Forelimb muscle (tissue), 1 donor: ENCODE results near the gene HBE1. TPM values are rescaled to one million over a fixed set of nuclear protein-coding genes. Genes with fewer than 3 reads are reported as not detected.
A peak's percentile ranks its signal among the peaks of the same experiment; 100 is the strongest.
"Not testable (repeated sequence)": the region's sequence is repeated elsewhere in the genome, so short reads cannot be mapped to it uniquely, and the experiment has no call there.

Experiments used
- DNase-seq: peaks from one replicate; pipeline ENCODE4 v3.0.0-alpha.2; 2013; ENCODE audit warnings: low read depth
- polyA plus RNA-seq: library from polyadenylated mRNA; unstranded; fragments of 120-200 nt; gene quantifications from one replicate; pipeline ENCODE4 v1.2.1, GENCODE V29; 2013; ENCODE audit not compliant: insufficient read length

Gene HBE1
- polyA plus RNA-seq, 1 donor = 5.5 TPM

DNA sequence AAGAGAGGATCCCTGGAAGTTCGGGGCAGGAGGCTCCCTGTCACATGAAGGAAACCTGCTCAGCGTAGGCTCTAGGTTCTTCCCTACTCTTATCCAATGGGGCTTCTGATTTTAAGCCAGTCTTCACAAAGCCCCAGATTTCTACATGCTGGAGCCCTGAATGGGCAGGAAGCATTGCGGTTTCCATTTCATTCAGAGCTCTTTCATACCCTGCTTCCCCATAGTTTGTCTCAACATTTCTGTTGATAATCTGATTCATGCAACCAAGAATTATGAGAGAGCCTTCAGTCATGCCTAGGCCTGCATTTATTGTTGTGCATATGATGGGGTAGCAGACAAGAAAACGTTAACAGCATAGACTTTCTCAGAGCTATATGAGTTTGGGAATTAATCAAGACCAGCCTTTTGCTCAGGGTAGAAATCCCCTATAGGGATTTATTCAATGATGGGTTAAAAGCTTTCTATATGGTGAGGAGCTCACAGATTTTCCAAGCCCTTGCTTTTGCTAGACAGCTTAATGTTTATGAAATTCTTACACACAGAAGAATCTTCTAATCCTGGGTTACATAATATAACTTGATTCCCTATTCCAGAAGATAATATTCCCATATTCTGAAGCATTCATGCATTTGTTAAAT is 16.1 kb upstream of the HBE1 start:
- no peak for DNase-seq

DNA sequence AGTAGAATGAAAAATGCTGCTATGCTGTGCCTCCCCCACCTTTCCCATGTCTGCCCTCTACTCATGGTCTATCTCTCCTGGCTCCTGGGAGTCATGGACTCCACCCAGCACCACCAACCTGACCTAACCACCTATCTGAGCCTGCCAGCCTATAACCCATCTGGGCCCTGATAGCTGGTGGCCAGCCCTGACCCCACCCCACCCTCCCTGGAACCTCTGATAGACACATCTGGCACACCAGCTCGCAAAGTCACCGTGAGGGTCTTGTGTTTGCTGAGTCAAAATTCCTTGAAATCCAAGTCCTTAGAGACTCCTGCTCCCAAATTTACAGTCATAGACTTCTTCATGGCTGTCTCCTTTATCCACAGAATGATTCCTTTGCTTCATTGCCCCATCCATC is 14.9 kb upstream of the HBE1 start:
- DNase-seq = no peak

DNA sequence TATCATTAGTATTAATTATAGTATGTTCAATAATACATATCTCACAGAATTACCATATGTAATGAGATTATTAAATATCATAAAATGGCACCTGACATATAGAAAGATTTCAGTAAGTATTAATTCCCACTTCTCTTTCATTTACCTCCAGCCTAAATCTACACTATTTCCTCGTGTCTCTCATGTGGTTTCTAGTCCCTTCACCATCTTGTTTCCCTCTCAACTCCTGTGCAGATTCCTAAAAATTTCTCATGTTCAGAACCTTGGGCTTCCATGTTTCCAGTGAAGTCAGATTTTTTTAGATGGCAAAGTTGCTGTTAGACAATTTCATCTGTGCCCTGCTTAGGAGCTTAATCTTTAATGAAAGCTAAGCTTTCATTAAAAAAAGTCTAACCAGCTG is 14.1 kb upstream of the HBE1 start:
- DNase-seq = no peak

DNA sequence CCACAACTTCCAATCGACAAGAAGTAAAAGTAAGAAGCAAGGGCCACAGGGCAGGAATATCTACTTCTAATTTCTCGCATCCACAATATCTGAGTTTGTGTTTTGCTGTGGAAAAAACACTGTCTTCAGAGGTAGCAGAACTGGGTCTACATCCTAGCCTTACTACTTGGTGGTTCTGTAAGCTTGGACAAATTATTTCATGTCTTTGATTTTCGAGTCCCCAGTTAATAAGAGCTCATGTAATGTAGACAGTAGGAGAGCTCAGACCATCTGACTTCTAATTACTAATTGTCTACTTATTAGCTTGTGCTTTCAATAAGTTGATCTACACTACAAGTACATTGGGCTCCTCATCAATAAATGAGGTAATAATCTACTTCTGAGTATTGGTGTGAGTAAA is 13.3 kb upstream of the HBE1 start:
- no peak for DNase-seq

DNA sequence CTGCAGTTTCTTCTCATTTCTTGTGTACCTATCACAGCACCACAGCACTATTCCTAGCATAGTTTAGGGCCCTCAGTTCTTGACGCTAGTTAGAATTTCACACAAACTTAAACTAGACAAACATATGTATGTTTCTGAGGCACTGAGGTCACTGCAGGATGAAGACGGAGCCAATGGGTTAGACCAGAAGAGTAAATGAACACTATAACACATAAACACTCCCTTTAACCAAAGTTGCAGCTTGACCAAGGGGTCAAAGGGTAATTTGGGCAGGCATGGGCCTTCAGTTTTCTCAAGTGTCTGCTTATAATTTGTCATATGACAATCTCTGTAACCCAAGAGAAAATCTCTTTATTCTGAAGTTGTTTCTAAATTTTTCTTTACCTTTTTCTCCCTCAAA is 12.9 kb upstream of the HBE1 start:
- no peak for DNase-seq

DNA sequence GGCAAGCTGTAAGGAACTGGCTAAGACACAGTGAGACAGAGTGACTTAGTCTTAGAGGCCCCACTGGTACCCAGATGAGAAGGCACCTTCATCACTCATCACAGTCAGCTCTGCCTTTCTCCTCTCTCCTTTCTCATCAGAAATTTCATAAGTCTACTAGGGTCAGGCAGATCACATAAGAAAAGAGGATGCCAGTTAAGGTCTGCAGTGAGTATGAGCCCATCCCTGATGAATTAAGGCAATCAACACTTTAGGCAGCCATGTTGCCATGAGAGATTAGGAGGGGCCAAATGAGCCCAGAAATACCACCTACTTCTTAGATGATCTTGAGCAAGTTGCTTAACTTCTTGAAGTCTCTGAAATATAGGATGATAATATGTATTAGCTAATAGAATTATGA is 11.9 kb upstream of the HBE1 start:
- no peak for DNase-seq

DNA sequence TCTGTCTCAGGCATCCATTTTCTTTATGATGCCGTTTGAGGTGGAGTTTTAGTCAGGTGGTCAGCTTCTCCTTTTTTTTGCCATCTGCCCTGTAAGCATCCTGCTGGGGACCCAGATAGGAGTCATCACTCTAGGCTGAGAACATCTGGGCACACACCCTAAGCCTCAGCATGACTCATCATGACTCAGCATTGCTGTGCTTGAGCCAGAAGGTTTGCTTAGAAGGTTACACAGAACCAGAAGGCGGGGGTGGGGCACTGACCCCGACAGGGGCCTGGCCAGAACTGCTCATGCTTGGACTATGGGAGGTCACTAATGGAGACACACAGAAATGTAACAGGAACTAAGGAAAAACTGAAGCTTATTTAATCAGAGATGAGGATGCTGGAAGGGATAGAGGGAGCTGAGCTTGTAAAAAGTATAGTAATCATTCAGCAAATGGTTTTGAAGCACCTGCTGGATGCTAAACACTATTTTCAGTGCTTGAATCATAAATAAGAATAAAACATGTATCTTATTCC is 10.9 kb upstream of the HBE1 start:
- DNase-seq = peak; percentile 20

DNA sequence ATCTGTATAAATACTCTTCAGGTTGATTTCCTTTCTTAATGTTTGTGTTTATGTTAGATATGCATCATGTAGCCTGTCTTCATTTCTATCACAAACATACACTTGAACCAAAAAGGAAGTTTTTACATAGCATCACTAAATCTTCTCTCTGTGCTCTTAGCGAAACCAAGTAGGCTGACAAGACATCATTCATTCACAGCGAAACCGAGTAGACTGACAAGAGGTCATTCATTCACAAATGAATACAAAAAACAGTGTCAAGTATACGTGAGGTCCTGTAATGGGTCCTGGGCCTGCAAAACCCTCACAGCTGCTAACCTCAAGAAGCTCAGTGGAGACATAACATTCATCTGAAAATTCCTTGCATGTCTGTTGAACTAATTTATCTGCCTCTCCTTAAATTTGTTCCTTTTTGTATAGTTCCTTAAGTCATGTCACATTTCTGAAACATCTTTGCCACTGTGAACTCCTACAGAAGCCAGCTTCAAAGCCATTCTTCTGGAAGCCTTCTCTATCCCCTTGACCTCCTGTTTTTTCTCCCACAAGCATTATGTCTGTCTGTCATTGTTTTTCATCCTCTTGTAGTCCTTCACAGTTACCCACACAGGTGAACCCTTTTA is 9.8 kb upstream of the HBE1 start:
- no peak for DNase-seq

DNA sequence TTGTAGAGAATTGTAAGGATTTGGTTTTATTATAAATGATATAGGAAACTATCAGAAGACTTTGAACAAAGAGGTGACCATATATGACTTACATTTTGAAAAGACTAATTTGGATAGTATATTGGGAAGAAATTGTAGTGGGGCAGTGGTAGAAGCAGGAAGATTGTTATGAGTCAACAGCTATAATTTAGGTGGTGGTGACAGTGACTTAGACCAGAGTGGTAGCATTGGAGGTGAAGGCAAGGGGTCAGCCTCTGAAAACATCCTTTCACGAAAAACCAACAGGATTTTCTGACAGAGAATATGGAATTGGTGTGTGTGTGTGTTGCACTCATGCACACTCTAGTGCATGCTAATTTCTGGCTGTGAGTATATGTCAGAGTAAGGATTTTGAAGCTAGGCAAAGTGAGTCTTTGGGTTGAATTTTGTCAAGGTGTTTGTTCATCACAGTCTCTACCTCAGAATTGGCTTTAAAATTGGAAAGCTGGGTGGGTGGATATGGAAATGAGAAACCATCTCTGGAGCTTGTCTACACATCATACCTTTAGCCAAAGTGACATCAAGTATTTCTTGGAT is 8.2 kb upstream of the HBE1 start:
- DNase-seq = no peak

DNA sequence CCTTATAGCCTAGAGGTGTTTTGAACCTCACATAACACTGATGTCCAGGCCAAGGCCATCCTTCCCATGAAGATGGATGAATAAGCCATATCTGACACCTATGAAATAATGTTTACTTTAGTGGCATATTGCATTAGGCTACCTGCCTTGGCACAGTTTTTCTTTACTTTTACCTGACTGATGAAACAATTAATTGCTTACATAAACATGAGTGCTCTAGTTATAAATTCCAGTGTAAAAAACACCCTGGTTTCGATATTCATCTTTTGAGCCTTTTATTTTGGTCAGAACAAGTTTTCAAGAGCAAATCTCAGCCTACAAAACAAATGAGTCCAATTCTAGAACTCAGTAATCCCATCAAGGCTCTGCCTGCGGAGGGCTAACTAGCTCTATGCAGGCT is 7.0 kb upstream of the HBE1 start:
- DNase-seq = no peak

DNA sequence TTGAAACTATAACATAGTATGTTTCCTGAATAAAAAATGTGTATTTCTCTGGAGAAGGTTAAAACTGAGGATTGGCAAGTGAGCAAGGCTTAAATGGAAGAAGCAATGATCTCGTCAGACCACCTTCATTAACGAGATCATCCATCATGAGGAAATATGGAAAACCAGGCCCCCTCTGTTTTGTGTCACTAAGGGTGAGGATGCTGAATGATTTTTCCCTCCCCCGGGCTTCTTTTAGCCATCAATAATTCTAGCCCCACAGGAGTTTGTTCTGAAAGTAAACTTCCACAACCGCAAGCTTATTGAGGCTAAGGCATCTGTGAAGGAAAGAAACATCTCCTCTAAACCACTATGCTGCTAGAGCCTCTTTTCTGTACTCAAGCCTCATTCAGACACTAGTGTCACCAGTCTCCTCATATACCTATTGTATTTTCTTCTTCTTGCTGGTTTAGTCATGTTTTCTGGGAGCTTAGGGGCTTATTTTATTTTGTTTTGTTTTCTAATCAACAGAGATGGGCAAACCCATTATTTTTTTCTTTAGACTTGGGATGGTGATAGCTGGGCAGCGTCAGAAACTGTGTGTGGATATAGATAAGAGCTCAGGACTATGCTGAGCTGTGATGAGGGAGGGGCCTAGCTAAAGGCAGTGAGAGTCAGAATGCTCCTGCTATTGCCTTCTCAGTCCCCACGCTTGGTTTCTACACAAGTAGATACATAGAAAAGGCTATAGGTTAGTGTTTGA is 5.8 kb upstream of the HBE1 start:
- DNase-seq = no peak

DNA sequence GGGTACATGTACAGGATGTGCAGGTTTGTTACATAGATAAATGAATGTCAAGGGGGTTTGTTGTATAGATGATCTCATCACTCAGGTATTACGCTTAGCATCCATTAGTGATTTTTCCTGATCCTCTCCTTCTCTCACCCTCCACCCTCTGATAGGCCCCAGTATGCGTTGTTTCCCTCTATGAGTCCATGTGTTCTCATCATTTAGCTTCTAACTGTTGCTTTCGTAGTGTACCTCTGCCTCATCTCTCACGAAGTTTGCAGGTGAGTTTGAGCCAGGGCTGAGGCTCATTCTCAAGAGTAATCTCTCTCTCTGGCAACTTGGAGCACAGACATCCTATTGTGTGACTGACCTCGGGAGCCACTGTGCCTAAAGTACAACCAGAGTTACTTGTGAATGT is 4.7 kb upstream of the HBE1 start:
- DNase-seq = no peak

DNA sequence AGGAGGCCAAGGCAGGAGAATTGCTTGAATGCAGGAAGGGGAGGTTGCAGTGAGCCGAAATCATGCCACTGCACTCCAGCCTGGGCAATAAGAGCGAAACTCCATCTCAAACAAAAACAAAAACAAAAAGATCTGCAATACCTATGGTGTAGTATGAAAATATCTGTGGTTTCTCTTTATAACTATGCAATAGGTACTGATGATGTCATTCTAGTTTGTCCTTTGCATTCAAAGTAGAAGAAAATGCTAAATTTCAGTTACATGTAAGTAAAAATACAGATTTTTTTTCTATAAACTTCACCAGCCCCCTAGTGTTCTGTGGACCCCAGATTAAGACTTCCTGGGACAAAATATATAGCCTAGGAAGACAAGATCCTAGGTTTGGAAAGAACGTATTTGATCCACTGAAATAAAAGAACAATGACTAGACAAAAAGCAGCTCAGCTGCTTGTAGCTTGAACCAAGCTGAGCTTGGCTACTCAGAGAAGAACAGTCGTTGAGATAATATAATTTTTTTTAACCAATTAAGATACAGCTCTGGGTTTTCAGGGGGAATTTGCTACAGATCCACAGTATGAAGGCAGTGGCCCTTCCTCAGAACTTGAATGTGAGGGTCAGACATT is 2.8 kb upstream of the HBE1 start:
- no peak for DNase-seq

DNA sequence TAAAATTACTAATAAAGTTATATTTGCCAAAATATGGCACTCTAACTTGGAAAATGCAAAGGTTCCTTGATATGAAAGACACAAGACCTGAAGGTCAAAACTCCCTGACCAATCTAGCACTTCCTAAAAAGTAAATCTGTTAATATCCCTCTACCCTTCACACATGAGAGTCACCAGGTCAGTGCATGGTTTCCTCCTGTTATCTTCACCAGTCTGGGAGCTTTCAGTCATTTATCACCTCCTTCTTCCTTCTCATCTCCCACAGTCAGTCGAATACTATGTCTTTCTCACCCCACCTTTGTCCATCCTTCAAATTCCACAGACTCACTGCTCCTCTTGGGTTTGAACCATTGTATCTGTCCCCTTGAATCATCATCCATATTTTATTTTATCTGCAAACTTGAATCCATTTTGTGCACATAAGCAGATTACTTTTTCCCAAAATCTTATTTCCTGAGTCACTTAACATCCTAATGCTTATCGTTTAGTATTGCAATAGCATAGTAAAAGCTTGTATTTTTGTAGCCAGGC is 2.6 kb downstream of the HBE1 start:
- no peak for DNase-seq

DNA sequence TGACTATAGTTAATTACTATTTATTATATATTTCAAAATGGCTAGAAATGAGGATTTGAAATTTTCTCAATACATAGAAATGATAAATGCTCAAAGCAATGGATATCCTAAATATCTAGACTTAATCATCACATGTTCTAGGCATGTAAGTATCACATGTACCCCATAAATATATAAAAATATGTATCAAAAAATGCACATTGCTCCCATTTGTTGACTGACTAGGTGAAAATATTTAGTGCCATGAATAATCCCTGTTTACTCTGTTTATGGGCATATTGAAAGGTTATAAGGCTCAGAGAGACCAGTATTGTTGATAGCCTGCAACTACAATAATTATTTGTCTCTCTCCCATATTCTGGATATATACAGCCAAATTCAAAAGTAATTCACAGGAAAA is 3.1 kb downstream of the HBE1 start:
- no peak for DNase-seq

DNA sequence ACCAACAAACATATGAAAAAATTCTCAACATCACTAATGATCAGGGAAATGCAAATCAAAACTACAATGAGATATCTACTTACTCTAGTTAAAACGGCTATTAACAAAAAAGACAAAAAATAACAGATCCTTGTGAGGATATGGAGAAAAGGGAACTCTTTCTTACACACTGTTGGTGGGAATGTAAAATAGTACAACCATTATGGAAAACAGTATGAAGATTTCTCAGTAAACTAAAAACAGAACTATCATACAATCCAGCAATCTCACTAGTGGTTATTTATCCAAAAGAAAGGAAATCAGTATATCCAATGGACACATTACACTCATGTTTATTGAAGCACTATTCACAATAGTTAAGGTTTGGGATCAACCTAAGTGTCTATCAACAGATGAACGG is 3.9 kb downstream of the HBE1 start:
- DNase-seq = no peak

DNA sequence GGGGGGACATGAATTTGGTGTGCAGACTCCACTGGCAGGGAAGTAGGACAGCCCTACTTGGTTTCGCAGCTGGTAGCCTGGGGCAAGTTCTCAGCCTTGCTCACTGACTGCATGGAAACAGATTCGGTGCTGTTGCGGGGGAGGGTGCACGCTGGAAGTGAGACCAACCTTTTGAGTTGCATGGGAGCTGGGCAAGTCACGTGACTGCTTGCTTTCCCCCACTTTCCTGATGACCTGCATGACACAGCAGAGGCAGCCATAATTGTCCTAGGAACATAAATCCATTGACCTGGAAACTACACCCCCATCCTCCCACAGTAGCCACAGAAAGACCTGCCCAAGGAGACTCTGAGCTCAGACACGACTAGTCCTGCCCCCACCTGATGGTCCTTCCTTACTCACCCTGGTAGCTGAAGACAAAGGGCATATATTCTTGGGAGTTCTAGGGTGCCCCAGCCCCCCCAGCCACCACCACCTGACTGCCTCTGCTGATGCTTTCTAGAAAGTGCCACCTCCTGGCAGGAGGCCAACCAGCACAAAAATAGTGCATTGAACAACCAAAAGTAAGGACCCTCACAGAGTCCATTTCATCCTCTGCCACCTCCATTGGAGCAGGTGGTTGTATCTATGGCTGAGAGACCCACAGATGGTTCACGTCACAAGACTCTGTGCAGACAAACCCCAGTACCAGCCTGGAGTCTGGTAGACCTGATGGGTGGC is 11.0 kb downstream of the HBE1 start:
- no peak for DNase-seq

DNA sequence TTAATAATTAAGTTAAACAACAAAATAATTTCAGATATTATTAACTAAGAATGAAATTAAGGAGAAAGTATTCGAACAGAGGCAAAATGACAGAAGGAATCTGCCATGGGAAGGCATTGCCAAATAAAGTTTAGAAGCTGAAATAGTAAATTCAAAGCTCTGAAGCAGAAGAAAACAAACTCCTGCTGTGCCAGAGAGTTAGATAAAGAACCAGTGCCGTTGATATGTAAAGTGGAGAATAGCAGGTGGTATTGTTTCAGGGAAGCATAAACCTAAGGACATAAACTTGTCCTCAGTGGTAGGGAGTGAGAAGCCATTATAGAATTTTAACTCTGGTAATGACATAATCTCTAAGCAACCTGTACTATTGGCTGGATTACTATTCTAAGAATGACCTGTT is 12.4 kb downstream of the HBE1 start:
- no peak for DNase-seq

DNA sequence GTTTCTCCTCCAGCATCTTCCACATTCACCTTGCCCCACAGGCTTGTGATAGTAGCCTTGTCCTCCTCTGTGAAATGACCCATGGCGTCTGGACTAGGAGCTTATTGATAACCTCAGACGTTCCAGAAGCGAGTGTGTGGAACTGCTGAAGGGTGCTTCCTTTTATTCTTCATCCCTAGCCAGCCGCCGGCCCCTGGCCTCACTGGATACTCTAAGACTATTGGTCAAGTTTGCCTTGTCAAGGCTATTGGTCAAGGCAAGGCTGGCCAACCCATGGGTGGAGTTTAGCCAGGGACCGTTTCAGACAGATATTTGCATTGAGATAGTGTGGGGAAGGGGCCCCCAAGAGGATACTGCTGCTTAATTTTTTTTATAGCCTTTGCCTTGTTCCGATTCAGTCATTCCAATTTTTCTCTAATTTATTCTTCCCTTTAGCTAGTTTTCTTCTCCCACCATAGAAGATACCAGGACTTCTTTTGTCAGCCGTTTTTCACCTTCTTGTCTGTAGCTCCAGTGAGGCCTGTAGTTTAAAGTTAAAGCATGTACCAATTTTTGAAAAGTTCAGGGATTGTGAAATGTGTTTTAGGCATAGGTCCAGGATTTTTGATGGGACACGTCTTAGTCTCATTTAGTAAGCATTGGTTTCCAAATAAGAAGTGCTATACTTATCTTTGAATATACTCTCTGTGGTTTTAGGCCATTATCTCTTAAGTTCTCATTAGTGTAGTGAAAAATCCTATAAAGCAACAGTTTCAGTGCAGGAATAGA is 14.9 kb downstream of the HBE1 start, which contains the start of gene HBG2:
TSS of gene HBG2 (minus strand) at position 136 of the 768 bp plus-strand sequence. CDS start at position 83, 53 bp downstream.
- DNase-seq = not testable (repeated sequence)

DNA sequence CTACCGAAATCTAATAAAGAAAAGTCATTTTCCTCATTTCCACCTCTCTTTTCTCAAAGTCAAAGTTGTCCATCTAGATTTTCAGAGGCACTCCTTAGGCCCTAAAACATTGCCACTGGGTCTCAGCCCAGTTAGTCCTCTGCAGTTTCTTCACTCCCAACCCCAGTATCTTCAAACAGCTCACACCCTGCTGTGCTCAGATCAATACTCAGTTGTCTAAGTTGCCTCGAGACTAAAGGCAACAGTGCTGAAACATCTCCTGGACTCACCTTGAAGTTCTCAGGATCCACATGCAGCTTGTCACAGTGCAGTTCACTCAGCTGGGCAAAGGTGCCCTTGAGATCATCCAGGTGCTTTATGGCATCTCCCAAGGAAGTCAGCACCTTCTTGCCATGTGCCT is 15.7 kb downstream of the HBE1 start:
- not testable (repeated sequence) for DNase-seq
